ENCODE results near the gene ELF2.

DNA sequence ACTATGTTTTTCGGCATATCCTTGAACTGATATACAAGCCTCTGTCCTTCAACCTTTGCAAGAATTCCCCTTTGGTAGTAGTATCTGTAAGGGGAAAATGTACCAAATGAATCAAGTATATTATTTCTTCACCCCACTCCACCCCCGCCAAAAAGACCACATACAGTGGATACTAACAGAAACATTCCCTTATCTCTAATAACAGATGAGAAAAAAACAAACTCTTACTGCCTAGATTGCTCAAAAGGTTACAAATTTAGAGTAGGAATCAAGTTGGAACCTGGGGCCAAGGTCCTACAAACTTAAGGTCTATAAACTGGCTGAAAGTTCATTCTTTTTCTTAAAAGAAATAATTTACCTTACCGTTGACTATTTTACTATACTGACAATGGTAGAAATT is 116.4 kb downstream of the ELF2 start:
- TF ChIP-seq, protein P1, sequence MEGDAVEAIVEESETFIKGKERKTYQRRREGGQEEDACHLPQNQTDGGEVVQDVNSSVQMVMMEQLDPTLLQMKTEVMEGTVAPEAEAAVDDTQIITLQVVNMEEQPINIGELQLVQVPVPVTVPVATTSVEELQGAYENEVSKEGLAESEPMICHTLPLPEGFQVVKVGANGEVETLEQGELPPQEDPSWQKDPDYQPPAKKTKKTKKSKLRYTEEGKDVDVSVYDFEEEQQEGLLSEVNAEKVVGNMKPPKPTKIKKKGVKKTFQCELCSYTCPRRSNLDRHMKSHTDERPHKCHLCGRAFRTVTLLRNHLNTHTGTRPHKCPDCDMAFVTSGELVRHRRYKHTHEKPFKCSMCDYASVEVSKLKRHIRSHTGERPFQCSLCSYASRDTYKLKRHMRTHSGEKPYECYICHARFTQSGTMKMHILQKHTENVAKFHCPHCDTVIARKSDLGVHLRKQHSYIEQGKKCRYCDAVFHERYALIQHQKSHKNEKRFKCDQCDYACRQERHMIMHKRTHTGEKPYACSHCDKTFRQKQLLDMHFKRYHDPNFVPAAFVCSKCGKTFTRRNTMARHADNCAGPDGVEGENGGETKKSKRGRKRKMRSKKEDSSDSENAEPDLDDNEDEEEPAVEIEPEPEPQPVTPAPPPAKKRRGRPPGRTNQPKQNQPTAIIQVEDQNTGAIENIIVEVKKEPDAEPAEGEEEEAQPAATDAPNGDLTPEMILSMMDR (IDR thresholded peaks at IDR 0.05; ENCODE audit: extremely low read depth in 1 of 2, insufficient read depth in 1 of 2, low read depth in 1 of 2, low read length in 2 of 2), result no peak
- TF ChIP-seq EZH2 (IDR thresholded peaks at IDR 0.05; ENCODE audit: borderline replicate concordance, low read depth, low read length, severe bottlenecking), result no peak
- TF ChIP-seq POLR2A (IDR thresholded peaks at IDR 0.05; ENCODE audit: low read depth, low read length), result no peak
- TF ChIP-seq POLR2AphosphoS5 (IDR thresholded peaks at IDR 0.05; ENCODE audit: insufficient read depth, low read depth, low read length), result no peak
- TF ChIP-seq, protein P2, sequence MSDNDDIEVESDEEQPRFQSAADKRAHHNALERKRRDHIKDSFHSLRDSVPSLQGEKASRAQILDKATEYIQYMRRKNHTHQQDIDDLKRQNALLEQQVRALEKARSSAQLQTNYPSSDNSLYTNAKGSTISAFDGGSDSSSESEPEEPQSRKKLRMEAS (IDR thresholded peaks at IDR 0.05; ENCODE audit: insufficient read depth, insufficient read length), result no peak
- no peak for TF ChIP-seq GATA2 (IDR thresholded peaks at IDR 0.05; ENCODE audit: insufficient read depth, insufficient read length, low read depth, low read length)
- TF ChIP-seq MYC (IDR thresholded peaks at IDR 0.05; ENCODE audit: low read depth, low read length), result no peak
- TF ChIP-seq JUN (IDR thresholded peaks at IDR 0.05; ENCODE audit: borderline replicate concordance, insufficient read depth, insufficient read length, low read depth), result no peak
